Measurements from ENCODE around the gene PHACTR2.

The PHACTR2 gene

GRCh38 chr6:143822584-143823024 is 144.8 kb downstream of the PHACTR2 start:
- H3K9me3 ChIP-seq (ENCODE audit: severe bottlenecking): no peaks in the 10 kb centered on the region
- DNase-seq (ENCODE audit: low spot score) (no peak), ATAC-seq (ENCODE audit: low read depth) (no peak)
- H3K36me3 ChIP-seq (ENCODE audit: low read depth): peaks cover 9% of the 10 kb centered on the region
- H3K27me3 ChIP-seq (ENCODE audit: insufficient read depth, poor library complexity, severe bottlenecking): no peaks in the 10 kb centered on the region
- peaks cover 12% of the 10 kb centered on the region for H3K4me1 ChIP-seq (ENCODE audit: insufficient read depth, poor library complexity, severe bottlenecking)
- no peak overlapping the region for H3K4me3 ChIP-seq (ENCODE audit: severe bottlenecking)
- TF ChIP-seq CTCF (IDR thresholded peaks at IDR 0.05; ENCODE audit: poor library complexity, severe bottlenecking): no peak
- peak overlapping the region; percentile 25 for H3K27ac ChIP-seq (ENCODE audit: poor library complexity, severe bottlenecking)

GRCh38 chr6:143823548-143823947 is 145.8 kb downstream of the PHACTR2 start:
- no peak for TF ChIP-seq CTCF (IDR thresholded peaks at IDR 0.05; ENCODE audit: poor library complexity, severe bottlenecking)
- no peaks in the 10 kb centered on the region for H3K27me3 ChIP-seq (ENCODE audit: insufficient read depth, poor library complexity, severe bottlenecking)
- H3K9me3 ChIP-seq (ENCODE audit: severe bottlenecking): no peaks in the 10 kb centered on the region
- H3K4me3 ChIP-seq (ENCODE audit: severe bottlenecking): no peak overlapping the region
- H3K27ac ChIP-seq (ENCODE audit: poor library complexity, severe bottlenecking): peak overlapping the region; percentile 25
- no peak for DNase-seq (ENCODE audit: low spot score)
- H3K4me1 ChIP-seq (ENCODE audit: insufficient read depth, poor library complexity, severe bottlenecking): peaks cover 12% of the 10 kb centered on the region
- peak; percentile 77 for ATAC-seq (ENCODE audit: low read depth)
- peaks cover 9% of the 10 kb centered on the region for H3K36me3 ChIP-seq (ENCODE audit: low read depth)

DNA sequence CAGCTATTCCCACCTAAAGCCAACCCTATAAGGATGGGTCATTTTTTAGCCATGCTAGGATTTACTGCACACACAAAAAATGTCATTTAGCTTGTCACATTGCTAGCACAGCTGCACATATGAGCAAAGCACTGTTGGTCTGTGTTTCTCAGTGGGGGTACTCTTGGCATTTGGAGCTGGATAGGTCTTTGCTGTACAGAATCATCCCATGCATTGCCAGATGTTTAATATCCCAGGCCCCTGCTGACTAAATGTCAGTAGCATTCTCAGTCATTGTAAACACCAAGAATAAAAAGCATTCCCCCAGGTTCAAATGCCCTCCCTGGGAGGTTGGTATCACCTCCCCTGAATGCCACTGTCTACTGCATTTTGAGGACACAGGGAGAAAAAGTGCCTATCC is 150.8 kb downstream of the PHACTR2 start:
- H3K36me3 ChIP-seq (ENCODE audit: low read depth): peaks cover 14% of the 10 kb centered on the region
- no peak for ATAC-seq (ENCODE audit: low read depth)
- H3K27ac ChIP-seq (ENCODE audit: poor library complexity, severe bottlenecking): no peak overlapping the region

DNA sequence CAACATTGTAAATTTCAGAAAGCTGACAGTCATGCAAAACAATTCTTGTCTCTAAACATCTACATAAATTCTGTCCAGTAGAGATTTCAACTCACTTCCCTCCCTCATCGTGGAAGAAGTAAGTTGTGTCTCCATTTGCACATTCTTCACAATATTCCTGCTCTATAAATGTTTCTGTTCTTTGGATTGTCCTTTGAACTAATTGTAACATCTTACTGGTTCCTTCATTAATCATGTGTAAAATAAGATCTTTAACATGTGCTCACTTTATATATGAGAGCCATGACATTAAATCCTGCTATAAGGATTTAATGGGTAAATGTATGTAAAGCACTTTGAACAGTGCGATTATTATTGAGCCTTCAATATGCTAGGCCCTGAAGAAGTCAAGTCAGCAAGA is 158.4 kb downstream of the PHACTR2 start:
- H3K36me3 ChIP-seq (ENCODE audit: low read depth): no peaks in the 10 kb centered on the region
- DNase-seq (ENCODE audit: low spot score) (no peak), ATAC-seq (ENCODE audit: low read depth) (no peak)
- H3K27ac ChIP-seq (ENCODE audit: poor library complexity, severe bottlenecking): no peak overlapping the region
- H3K27me3 ChIP-seq (ENCODE audit: insufficient read depth, poor library complexity, severe bottlenecking): no peaks in the 10 kb centered on the region
- no peaks in the 10 kb centered on the region for H3K4me1 ChIP-seq (ENCODE audit: insufficient read depth, poor library complexity, severe bottlenecking)
- no peaks in the 10 kb centered on the region for H3K9me3 ChIP-seq (ENCODE audit: severe bottlenecking)
- no peak overlapping the region for H3K4me3 ChIP-seq (ENCODE audit: severe bottlenecking)
- no peak for TF ChIP-seq CTCF (IDR thresholded peaks at IDR 0.05; ENCODE audit: poor library complexity, severe bottlenecking)

More for the DNA sequence above, 150.8 kb downstream of the PHACTR2 start:
- H3K27me3 ChIP-seq (ENCODE audit: insufficient read depth, poor library complexity, severe bottlenecking): no peaks in the 10 kb centered on the region
- no peaks in the 10 kb centered on the region for H3K9me3 ChIP-seq (ENCODE audit: severe bottlenecking)
- no peak overlapping the region for H3K4me3 ChIP-seq (ENCODE audit: severe bottlenecking)
- TF ChIP-seq CTCF (IDR thresholded peaks at IDR 0.05; ENCODE audit: poor library complexity, severe bottlenecking): no peak
- H3K4me1 ChIP-seq (ENCODE audit: insufficient read depth, poor library complexity, severe bottlenecking): no peaks in the 10 kb centered on the region
- DNase-seq (ENCODE audit: low spot score): no peak

- DNase-seq (ENCODE audit: low spot score): no peak
- no peaks in the 10 kb centered on the region for H3K27me3 ChIP-seq (ENCODE audit: insufficient read depth, poor library complexity, severe bottlenecking)
- H3K4me3 ChIP-seq (ENCODE audit: severe bottlenecking): no peak overlapping the region
- ATAC-seq (ENCODE audit: low read depth): no peak
- TF ChIP-seq CTCF (IDR thresholded peaks at IDR 0.05; ENCODE audit: poor library complexity, severe bottlenecking): no peak
- H3K4me1 ChIP-seq (ENCODE audit: insufficient read depth, poor library complexity, severe bottlenecking): peaks cover 2% of the 10 kb centered on the region
- H3K27ac ChIP-seq (ENCODE audit: poor library complexity, severe bottlenecking): no peak overlapping the region
- no peaks in the 10 kb centered on the region for H3K36me3 ChIP-seq (ENCODE audit: low read depth)
- H3K9me3 ChIP-seq (ENCODE audit: severe bottlenecking): no peaks in the 10 kb centered on the region
Measured at GRCh38 chr6:143838395-143838794, 160.6 kb downstream of the PHACTR2 start.
